Subcutaneous adipose tissue (tissue), 4 donors: ENCODE data around the gene ITIH2. TPM values are rescaled to one million over a fixed set of nuclear protein-coding genes. Genes with fewer than 3 reads are reported as not detected.

ENCODE experiments used
- CTCF ChIP-seq: fragments of 450-650 bp; IDR thresholded peaks from one replicate; pipeline ENCODE4 v1.5.1; 2016; ENCODE audit warnings: low read depth, mild to moderate bottlenecking, control low read depth, antibody characterized with exemption, moderate library complexity
- total RNA-seq, 4 donors: library from RNA; depleted of rRNA; stranded (reverse); fragments of >200 nt; gene quantifications; one replicate each; pipeline ENCODE4 v1.1.0, GENCODE V29; 2016

The ITIH2 gene
- total RNA-seq, 4 donors from 2014 or later: not detected

GRCh38 chr10:7750222-7750621, 47.1 kb downstream of the ITIH2 start:
- no peak for TF ChIP-seq CTCF

- no peak for TF ChIP-seq CTCF
Observed at GRCh38 chr10:7752251-7752650, 49.1 kb downstream of the ITIH2 start.

GRCh38 chr10:7755103-7755502, 52.0 kb downstream of the ITIH2 start:
- TF ChIP-seq CTCF: no peak

- TF ChIP-seq CTCF: no peak
Observed at GRCh38 chr10:7756360-7756992, 53.4 kb downstream of the ITIH2 start.

GRCh38 chr10:7763929-7764328, 60.8 kb downstream of the ITIH2 start:
- no peak for TF ChIP-seq CTCF

- no peak for TF ChIP-seq CTCF
Observed at GRCh38 chr10:7766241-7766640, 63.1 kb downstream of the ITIH2 start.

- no peak for TF ChIP-seq CTCF
Observed at GRCh38 chr10:7767209-7767608, 64.1 kb downstream of the ITIH2 start.
